HG03064 (cell line): ENCODE results near the gene IL11RA.
A peak's percentile ranks its signal among the peaks of the same experiment; 100 is the strongest.

Source experiments
- ATAC-seq: cut with Tn5 transposase; IDR thresholded peaks from one replicate; pipeline ENCODE4 v1.9.1; 2021; ENCODE audit warnings: low read depth; ENCODE audit not compliant: unreplicated experiment

Gene IL11RA

GRCh38 chr9:34652602-34653000 lies 616 bp downstream of the IL11RA start:
- no peak for ATAC-seq

- no peak for ATAC-seq
Observed at GRCh38 chr9:34653151-34654072, 1.4 kb downstream of the IL11RA start.

- ATAC-seq = no peak
Observed at GRCh38 chr9:34654323-34655051, 2.5 kb downstream of the IL11RA start.

GRCh38 chr9:34655394-34655793 lies 3.4 kb downstream of the IL11RA start:
- no peak for ATAC-seq

GRCh38 chr9:34656992-34657391 lies 5.0 kb downstream of the IL11RA start:
- no peak for ATAC-seq

GRCh38 chr9:34658461-34658860 lies 6.5 kb downstream of the IL11RA start:
- ATAC-seq = no peak

- ATAC-seq = no peak
Observed at GRCh38 chr9:34659592-34660253, 7.7 kb downstream of the IL11RA start.

- ATAC-seq = no peak
Observed at GRCh38 chr9:34662526-34663302, 10.7 kb downstream of the IL11RA start, which contains the start of gene CCL27. TSS of gene CCL27 (minus strand) at chr9:34662657. CDS start at chr9:34662633, 24 bp downstream.

- no peak for ATAC-seq
Observed at GRCh38 chr9:34663303-34663605, 11.3 kb downstream of the IL11RA start.

- peak; percentile 61 for ATAC-seq
Observed at GRCh38 chr9:34664281-34665066, 12.5 kb downstream of the IL11RA start.

GRCh38 chr9:34665067-34665380 lies 13.0 kb downstream of the IL11RA start:
- no peak for ATAC-seq

- no peak for ATAC-seq
Observed at GRCh38 chr9:34665381-34666250, 13.6 kb downstream of the IL11RA start.

- ATAC-seq = no peak
Observed at GRCh38 chr9:34669809-34670562, 18.0 kb downstream of the IL11RA start.

- no peak for ATAC-seq
Observed at GRCh38 chr9:34671307-34671706, 19.3 kb downstream of the IL11RA start.

- ATAC-seq = no peak
Observed at GRCh38 chr9:34674440-34674839, 22.5 kb downstream of the IL11RA start.

- ATAC-seq = no peak
Observed at GRCh38 chr9:34675048-34675714, 23.2 kb downstream of the IL11RA start.

- ATAC-seq = no peak
Observed at GRCh38 chr9:34675869-34676268, 23.9 kb downstream of the IL11RA start.

- no peak for ATAC-seq
Observed at GRCh38 chr9:34684145-34684544, 32.2 kb downstream of the IL11RA start.
